HEK293 (cell line): ENCODE data around the gene PRDM5.

Source experiments
- CTCF ChIA-PET: fragments of 350-600 bp; formaldehyde crosslinking; extraction: SDS; loops from one replicate; lab custom pipeline; 2021; ENCODE audit warnings: antibody characterized with exemption; lab: Yijun Ruan, JAX
- POLR2A ChIA-PET: fragments of 300-600 bp; formaldehyde crosslinking; extraction: SDS; loops from one replicate; lab custom pipeline; 2020; ENCODE audit warnings: antibody characterized with exemption, inconsistent platforms; lab: Yijun Ruan, JAX
- H3K27ac ChIP-seq: fragments of 200-500 bp; sonication (Bioruptor generic); 2 replicates; pipeline ENCODE4 v1.5.1; 2014; ENCODE audit warnings: low read depth, low read length, control low read depth, inconsistent platforms; ENCODE audit errors: extremely low read depth
- H3K36me3 ChIP-seq, 2 experiments: fragments of 200-500 bp in 1 of 2; sonication (Bioruptor generic) in 1 of 2; 1 replicate in 1 of 2; 2 replicates in 1 of 2; pipeline ENCODE4 v1.5.1; 2014 to 2017; ENCODE audit warnings: inconsistent platforms in 2 of 2, low read length in 2 of 2; ENCODE audit not compliant: control insufficient read depth in 2 of 2, insufficient read depth in 1 of 2
- H3K4me1 ChIP-seq: fragments of 200-500 bp; sonication (Bioruptor generic); 2 replicates; pipeline ENCODE4 v1.5.1; 2014; ENCODE audit warnings: mild to moderate bottlenecking, low read length, inconsistent platforms; ENCODE audit not compliant: control insufficient read depth, insufficient read depth
- H3K4me3 ChIP-seq: 2 replicates; pipeline ENCODE4 v1.5.1; 2011; ENCODE audit warnings: low read depth, mild to moderate bottlenecking, control low read depth, low read length, moderate library complexity
- H3K9me3 ChIP-seq: fragments of 200-500 bp; sonication (Bioruptor generic); 2 replicates; pipeline ENCODE4 v1.5.1; 2014; ENCODE audit warnings: low read depth, low read length, inconsistent platforms; ENCODE audit not compliant: control insufficient read depth, insufficient read depth
- GLIS2 ChIP-seq: fragments of 450-650 bp; formaldehyde crosslinking; IDR thresholded peaks from 2 replicates; pipeline ENCODE4 v1.5.1; 2016; ENCODE audit warnings: missing biosample characterization, missing genetic modification characterization
- PRDM1 ChIP-seq: fragments of 450-650 bp; formaldehyde crosslinking; IDR thresholded peaks from 2 replicates; pipeline ENCODE4; 2016; ENCODE audit warnings: missing biosample characterization, missing genetic modification characterization
- TCF7L2 ChIP-seq: IDR thresholded peaks from 2 replicates; pipeline ENCODE4 v1.6.1; 2011; ENCODE audit warnings: low read depth, mild to moderate bottlenecking, inconsistent platforms, low read length, moderate library complexity, borderline replicate concordance
- YY2 ChIP-seq: fragments of 450-650 bp; formaldehyde crosslinking; IDR thresholded peaks from 2 replicates; pipeline ENCODE4 v1.5.1; 2016; ENCODE audit warnings: missing biosample characterization, missing genetic modification characterization
- ZBTB17 ChIP-seq: fragments of 450-650 bp; formaldehyde crosslinking; IDR thresholded peaks from 2 replicates; pipeline ENCODE4 v1.5.1; 2016; ENCODE audit warnings: missing biosample characterization, missing genetic modification characterization
- ZBTB21 ChIP-seq: fragments of 450-650 bp; formaldehyde crosslinking; IDR thresholded peaks from 2 replicates; pipeline ENCODE4 v1.5.1; 2017; ENCODE audit warnings: missing biosample characterization, missing genetic modification characterization
- ZNF114 ChIP-seq: fragments of 450-650 bp; formaldehyde crosslinking; IDR thresholded peaks from 2 replicates; pipeline ENCODE4 v1.5.0; 2017; ENCODE audit warnings: missing biosample characterization, missing genetic modification characterization
- ZNF248 ChIP-seq: fragments of 450-650 bp; formaldehyde crosslinking; IDR thresholded peaks from 2 replicates; pipeline ENCODE4 v1.5.1; 2017; ENCODE audit warnings: missing biosample characterization, missing genetic modification characterization
- ZNF266 ChIP-seq: fragments of 450-650 bp; formaldehyde crosslinking; IDR thresholded peaks from 2 replicates; pipeline ENCODE4 v1.5.1; 2016; ENCODE audit warnings: missing biosample characterization, missing genetic modification characterization, low read depth
- ZNF324 ChIP-seq: fragments of 450-650 bp; formaldehyde crosslinking; IDR thresholded peaks from 2 replicates; pipeline ENCODE4 v1.5.1; 2016; ENCODE audit warnings: missing biosample characterization, missing genetic modification characterization
- ZNF510 ChIP-seq: fragments of 450-650 bp; formaldehyde crosslinking; IDR thresholded peaks from 2 replicates; pipeline ENCODE4 v1.5.1; 2018; ENCODE audit warnings: mild to moderate bottlenecking, missing genetic modification characterization, missing biosample characterization; ENCODE audit not compliant: insufficient replicate concordance
- ZNF560 ChIP-seq: fragments of 450-650 bp; formaldehyde crosslinking; IDR thresholded peaks from 2 replicates; pipeline ENCODE4 v1.5.1; 2017; ENCODE audit warnings: missing biosample characterization, missing genetic modification characterization, borderline replicate concordance
- ZNF623 ChIP-seq: fragments of 450-650 bp; formaldehyde crosslinking; IDR thresholded peaks from 2 replicates; pipeline ENCODE4 v1.5.1; 2016; ENCODE audit warnings: missing biosample characterization, missing genetic modification characterization
- ZNF660 ChIP-seq: fragments of 450-650 bp; IDR thresholded peaks from 2 replicates; pipeline ENCODE4 v1.5.1; 2018; ENCODE audit warnings: missing biosample characterization, mild to moderate bottlenecking, missing genetic modification characterization
- ZNF670 ChIP-seq: fragments of 450-650 bp; formaldehyde crosslinking; IDR thresholded peaks from 2 replicates; pipeline ENCODE4 v1.5.1; 2016; ENCODE audit warnings: missing biosample characterization, missing genetic modification characterization, low read depth
- ZNF76 ChIP-seq: fragments of 450-650 bp; formaldehyde crosslinking; IDR thresholded peaks from 2 replicates; pipeline ENCODE4; 2016; ENCODE audit warnings: low read depth, missing biosample characterization, missing genetic modification characterization, borderline replicate concordance
- ZSCAN16 ChIP-seq: fragments of 450-650 bp; formaldehyde crosslinking; IDR thresholded peaks from 2 replicates; pipeline ENCODE4 v1.5.1; 2016; ENCODE audit warnings: missing biosample characterization, missing genetic modification characterization
- TF ChIP-seq, protein P1 (sequence below): fragments of 450-650 bp; formaldehyde crosslinking; IDR thresholded peaks from 2 replicates; pipeline ENCODE4 v1.5.1; 2016; ENCODE audit warnings: missing biosample characterization, missing genetic modification characterization
- TF ChIP-seq, protein P2 (sequence below): fragments of 450-650 bp; formaldehyde crosslinking; IDR thresholded peaks from 2 replicates; pipeline ENCODE4 v1.5.1; 2016; ENCODE audit warnings: missing biosample characterization, missing genetic modification characterization, borderline replicate concordance
- TF ChIP-seq, protein P3 (sequence below): fragments of 450-650 bp; formaldehyde crosslinking; IDR thresholded peaks from 2 replicates; pipeline ENCODE4 v1.5.1; 2016; ENCODE audit warnings: missing biosample characterization, missing genetic modification characterization
- TF ChIP-seq, protein P4 (sequence below): fragments of 450-650 bp; formaldehyde crosslinking; IDR thresholded peaks from 2 replicates; pipeline ENCODE4 v1.5.1; 2016; ENCODE audit warnings: missing biosample characterization, missing genetic modification characterization

PRDM5 gene

DNA sequence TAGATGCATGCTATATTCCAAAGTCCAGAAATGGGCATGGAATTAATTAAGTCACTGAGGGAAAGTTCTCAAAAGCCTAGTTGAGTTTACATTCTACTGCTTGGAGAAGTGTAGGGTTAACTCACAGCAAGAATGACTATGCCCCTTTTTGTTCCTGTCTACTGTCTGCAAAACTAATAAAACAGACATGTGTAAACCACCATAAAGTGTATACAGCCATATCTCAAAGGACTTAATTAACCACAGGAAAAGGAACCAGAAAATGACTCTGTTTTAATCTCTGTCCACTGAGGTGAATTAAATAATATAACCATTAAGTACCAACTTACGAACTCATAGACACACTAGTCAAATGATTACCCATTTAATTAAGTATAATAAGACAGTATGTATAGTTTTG is 84.9 kb downstream of the PRDM5 start:
- POLR2A ChIA-PET, result no interaction called here
- no peak for TF ChIP-seq ZNF510
- TF ChIP-seq ZNF670 (tag by site-specific recombination), result no peak
- TF ChIP-seq, protein P1, sequence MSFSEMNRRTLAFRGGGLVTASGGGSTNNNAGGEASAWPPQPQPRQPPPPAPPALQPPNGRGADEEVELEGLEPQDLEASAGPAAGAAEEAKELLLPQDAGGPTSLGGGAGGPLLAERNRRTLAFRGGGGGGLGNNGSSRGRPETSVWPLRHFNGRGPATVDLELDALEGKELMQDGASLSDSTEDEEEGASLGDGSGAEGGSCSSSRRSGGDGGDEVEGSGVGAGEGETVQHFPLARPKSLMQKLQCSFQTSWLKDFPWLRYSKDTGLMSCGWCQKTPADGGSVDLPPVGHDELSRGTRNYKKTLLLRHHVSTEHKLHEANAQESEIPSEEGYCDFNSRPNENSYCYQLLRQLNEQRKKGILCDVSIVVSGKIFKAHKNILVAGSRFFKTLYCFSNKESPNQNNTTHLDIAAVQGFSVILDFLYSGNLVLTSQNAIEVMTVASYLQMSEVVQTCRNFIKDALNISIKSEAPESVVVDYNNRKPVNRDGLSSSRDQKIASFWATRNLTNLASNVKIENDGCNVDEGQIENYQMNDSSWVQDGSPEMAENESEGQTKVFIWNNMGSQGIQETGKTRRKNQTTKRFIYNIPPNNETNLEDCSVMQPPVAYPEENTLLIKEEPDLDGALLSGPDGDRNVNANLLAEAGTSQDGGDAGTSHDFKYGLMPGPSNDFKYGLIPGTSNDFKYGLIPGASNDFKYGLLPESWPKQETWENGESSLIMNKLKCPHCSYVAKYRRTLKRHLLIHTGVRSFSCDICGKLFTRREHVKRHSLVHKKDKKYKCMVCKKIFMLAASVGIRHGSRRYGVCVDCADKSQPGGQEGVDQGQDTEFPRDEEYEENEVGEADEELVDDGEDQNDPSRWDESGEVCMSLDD, result no peak
- TF ChIP-seq ZNF266 (tag by site-specific recombination), result no peak
- no peak for TF ChIP-seq PRDM1 (tag by site-specific recombination)
- no peak for TF ChIP-seq ZBTB21 (tag by site-specific recombination)
- no peak for TF ChIP-seq TCF7L2
- no peak for TF ChIP-seq ZNF560 (tag by site-specific recombination)
- no peak for TF ChIP-seq ZNF114 (tag by site-specific recombination)
- no peak for TF ChIP-seq ZNF76
- TF ChIP-seq, protein P2, sequence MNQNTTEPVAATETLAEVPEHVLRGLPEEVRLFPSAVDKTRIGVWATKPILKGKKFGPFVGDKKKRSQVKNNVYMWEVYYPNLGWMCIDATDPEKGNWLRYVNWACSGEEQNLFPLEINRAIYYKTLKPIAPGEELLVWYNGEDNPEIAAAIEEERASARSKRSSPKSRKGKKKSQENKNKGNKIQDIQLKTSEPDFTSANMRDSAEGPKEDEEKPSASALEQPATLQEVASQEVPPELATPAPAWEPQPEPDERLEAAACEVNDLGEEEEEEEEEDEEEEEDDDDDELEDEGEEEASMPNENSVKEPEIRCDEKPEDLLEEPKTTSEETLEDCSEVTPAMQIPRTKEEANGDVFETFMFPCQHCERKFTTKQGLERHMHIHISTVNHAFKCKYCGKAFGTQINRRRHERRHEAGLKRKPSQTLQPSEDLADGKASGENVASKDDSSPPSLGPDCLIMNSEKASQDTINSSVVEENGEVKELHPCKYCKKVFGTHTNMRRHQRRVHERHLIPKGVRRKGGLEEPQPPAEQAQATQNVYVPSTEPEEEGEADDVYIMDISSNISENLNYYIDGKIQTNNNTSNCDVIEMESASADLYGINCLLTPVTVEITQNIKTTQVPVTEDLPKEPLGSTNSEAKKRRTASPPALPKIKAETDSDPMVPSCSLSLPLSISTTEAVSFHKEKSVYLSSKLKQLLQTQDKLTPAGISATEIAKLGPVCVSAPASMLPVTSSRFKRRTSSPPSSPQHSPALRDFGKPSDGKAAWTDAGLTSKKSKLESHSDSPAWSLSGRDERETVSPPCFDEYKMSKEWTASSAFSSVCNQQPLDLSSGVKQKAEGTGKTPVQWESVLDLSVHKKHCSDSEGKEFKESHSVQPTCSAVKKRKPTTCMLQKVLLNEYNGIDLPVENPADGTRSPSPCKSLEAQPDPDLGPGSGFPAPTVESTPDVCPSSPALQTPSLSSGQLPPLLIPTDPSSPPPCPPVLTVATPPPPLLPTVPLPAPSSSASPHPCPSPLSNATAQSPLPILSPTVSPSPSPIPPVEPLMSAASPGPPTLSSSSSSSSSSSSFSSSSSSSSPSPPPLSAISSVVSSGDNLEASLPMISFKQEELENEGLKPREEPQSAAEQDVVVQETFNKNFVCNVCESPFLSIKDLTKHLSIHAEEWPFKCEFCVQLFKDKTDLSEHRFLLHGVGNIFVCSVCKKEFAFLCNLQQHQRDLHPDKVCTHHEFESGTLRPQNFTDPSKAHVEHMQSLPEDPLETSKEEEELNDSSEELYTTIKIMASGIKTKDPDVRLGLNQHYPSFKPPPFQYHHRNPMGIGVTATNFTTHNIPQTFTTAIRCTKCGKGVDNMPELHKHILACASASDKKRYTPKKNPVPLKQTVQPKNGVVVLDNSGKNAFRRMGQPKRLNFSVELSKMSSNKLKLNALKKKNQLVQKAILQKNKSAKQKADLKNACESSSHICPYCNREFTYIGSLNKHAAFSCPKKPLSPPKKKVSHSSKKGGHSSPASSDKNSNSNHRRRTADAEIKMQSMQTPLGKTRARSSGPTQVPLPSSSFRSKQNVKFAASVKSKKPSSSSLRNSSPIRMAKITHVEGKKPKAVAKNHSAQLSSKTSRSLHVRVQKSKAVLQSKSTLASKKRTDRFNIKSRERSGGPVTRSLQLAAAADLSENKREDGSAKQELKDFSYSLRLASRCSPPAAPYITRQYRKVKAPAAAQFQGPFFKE, result no peak
- TF ChIP-seq, all 188 proteins: peak for 0
- Histone ChIP-seq H3K27ac (no peak overlapping the region), H3K4me3 (no peak overlapping the region), H3K36me3 (no peaks in the 10 kb centered on the region), H3K9me3 (no peaks in the 10 kb centered on the region), H3K4me1 (no peaks in the 10 kb centered on the region)
- CTCF ChIA-PET, result interaction anchor here (0.7 kb wide), 1 partner anchor 86 kb away, joined by 3 read pairs; no protein-coding TSS in a partner anchor

DNA sequence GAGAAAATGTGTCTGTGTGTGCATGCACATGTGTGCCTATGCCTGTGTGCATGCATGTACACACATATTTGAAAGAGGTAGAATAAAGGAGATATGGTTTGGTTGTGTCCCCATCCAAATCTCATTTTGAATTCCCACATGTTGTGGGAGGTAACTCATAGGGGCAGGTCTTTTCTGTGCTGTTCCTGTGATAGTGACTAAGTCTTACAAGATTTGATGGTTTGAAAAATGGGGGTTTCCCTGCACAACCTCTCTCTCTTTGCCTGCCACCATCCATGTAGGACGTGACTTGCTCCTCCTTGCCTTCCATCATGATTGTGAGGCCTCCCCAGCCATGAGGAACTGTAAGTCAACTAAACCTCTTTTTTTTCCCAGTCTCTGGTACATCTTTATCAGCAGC is 87.2 kb downstream of the PRDM5 start:
- Histone ChIP-seq H3K36me3 (no peaks in the 10 kb centered on the region), H3K4me1 (no peaks in the 10 kb centered on the region), H3K9me3 (no peaks in the 10 kb centered on the region), H3K4me3 (no peak overlapping the region), H3K27ac (no peak overlapping the region)
- TF ChIP-seq, protein P3, sequence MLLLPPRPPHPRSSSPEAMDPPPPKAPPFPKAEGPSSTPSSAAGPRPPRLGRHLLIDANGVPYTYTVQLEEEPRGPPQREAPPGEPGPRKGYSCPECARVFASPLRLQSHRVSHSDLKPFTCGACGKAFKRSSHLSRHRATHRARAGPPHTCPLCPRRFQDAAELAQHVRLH (tag by site-specific recombination), result no peak
- TF ChIP-seq YY2 (tag by site-specific recombination) (no peak), ZNF248 (tag by site-specific recombination) (no peak), ZSCAN16 (tag by site-specific recombination) (no peak), ZNF623 (tag by site-specific recombination) (no peak), ZNF324 (no peak), ZBTB17 (tag by site-specific recombination) (no peak), GLIS2 (tag by site-specific recombination) (no peak), ZNF266 (tag by site-specific recombination) (no peak), ZNF660 (tag by site-specific recombination) (no peak)
- TF ChIP-seq, protein P1, result no peak
- TF ChIP-seq, protein P4, sequence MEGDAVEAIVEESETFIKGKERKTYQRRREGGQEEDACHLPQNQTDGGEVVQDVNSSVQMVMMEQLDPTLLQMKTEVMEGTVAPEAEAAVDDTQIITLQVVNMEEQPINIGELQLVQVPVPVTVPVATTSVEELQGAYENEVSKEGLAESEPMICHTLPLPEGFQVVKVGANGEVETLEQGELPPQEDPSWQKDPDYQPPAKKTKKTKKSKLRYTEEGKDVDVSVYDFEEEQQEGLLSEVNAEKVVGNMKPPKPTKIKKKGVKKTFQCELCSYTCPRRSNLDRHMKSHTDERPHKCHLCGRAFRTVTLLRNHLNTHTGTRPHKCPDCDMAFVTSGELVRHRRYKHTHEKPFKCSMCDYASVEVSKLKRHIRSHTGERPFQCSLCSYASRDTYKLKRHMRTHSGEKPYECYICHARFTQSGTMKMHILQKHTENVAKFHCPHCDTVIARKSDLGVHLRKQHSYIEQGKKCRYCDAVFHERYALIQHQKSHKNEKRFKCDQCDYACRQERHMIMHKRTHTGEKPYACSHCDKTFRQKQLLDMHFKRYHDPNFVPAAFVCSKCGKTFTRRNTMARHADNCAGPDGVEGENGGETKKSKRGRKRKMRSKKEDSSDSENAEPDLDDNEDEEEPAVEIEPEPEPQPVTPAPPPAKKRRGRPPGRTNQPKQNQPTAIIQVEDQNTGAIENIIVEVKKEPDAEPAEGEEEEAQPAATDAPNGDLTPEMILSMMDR (tag by site-specific recombination), result no peak
- POLR2A ChIA-PET, result no interaction called here
- CTCF ChIA-PET, result no interaction called here
